ENCODE data around the gene MLLT1. TPM values are rescaled to one million over a fixed set of nuclear protein-coding genes. Genes with fewer than 3 reads are reported as not detected.

MLLT1 gene
- total RNA-seq, 1 donor from 2014 or later = 25.5 TPM

DNA sequence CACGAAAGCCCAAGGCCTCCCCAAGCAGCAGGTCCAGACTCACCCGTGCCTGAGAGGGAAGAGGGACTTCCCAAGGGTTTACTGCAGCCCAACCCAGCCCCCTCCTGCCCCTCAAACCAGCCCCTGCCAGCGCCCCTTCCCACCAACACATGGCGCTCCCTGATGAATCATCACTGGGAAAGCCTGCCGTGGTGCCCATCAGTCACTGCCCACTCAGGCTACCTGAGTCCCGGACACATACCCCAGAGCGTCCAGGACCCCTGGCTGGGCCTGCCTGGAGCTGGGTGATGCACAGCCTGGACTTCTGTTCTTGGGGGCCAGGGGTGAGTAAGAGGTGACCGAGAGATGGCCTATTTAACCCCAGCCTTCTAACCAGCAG lies 60.6 kb downstream of the MLLT1 start:
- intact Hi-C loops (cut with DNase I) = loop anchor here (5.0 to 10.0 kb wide), 2 partner anchors 63 to 146 kb away; partner anchors contain the start of gene CLPP
- H3K4me1 ChIP-seq = peaks cover 58% of the 10 kb centered on the region
- no peak overlapping the region for H3K4me3 ChIP-seq
- DNase-seq (ENCODE audit: extremely low spot score in 2 of 2) = no peak
- H3K36me3 ChIP-seq = peaks cover 0 to 16% of the 10 kb centered on the region in 2 donors
- no peaks in the 10 kb centered on the region for H3K9me3 ChIP-seq
- no peak for TF ChIP-seq POLR2AphosphoS5 (IDR thresholded peaks at IDR 0.05; ENCODE audit: insufficient read depth in 1 of 2, low read depth in 1 of 2)
- no peaks in the 10 kb centered on the region for H3K27me3 ChIP-seq
- peak overlapping the region; percentile 44 for H3K27ac ChIP-seq

DNA sequence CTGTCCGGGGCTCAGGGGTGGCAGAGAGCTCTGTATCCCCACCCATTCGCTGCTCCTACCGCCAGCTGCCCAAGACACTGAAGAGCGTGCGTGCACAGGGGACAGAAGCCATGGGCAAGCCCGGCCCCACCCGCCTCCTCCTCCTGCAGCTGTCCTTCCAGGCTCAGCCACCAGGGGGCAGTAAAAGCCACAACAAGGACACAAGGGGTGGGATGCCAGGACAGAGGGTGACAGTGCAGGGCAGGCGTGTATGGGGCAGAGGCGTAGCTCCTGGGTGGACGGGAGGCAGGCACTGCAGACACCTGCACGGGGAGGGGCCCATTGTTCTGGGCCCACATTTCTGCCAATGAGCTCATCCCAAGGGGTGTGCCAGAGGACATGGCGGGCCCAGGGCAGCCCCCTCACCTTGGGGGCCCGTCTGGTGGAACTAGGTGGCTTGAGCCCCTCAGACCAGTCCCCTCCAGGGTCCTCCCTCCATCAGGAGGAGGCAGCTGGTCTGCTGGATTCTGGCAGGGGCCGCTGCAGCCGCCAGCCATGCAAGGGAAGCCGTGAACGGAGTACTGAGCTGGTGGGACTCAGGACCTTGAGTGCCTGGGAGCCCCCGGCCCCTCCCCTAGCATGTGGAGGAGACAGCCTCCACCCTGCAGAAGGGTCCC lies 61.2 kb downstream of the MLLT1 start:
- Histone ChIP-seq H3K36me3 (peaks cover 0 to 16% of the 10 kb centered on the region in 2 donors), H3K27me3 (no peaks in the 10 kb centered on the region), H3K9me3 (no peaks in the 10 kb centered on the region), H3K4me3 (no peak overlapping the region), H3K4me1 (peaks cover 55% of the 10 kb centered on the region), H3K27ac (peak overlapping the region; percentile 44)
- no peak for DNase-seq (ENCODE audit: extremely low spot score in 2 of 2)
- intact Hi-C loops (cut with DNase I) = loop anchor here (5.0 to 10.0 kb wide), 2 partner anchors 64 to 146 kb away; partner anchors contain the start of gene CLPP
- TF ChIP-seq POLR2AphosphoS5 (IDR thresholded peaks at IDR 0.05; ENCODE audit: insufficient read depth in 1 of 2, low read depth in 1 of 2) (peak; percentile 49 to 54), CTCF (IDR thresholded peaks at IDR 0.05) (peak; percentile 84 to 98 (median 97)), POLR2A (IDR thresholded peaks at IDR 0.05) (no peak)

GRCh38 chr19:6217752-6218334 lies 61.9 kb downstream of the MLLT1 start:
- no peaks in the 10 kb centered on the region for H3K9me3 ChIP-seq
- H3K27ac ChIP-seq = peak overlapping the region; percentile 7
- peaks cover 47% of the 10 kb centered on the region for H3K4me1 ChIP-seq
- peaks cover 0 to 23% of the 10 kb centered on the region in 2 donors for H3K36me3 ChIP-seq
- TF ChIP-seq CTCF (IDR thresholded peaks at IDR 0.05) = no peak
- no peak for TF ChIP-seq POLR2AphosphoS5 (IDR thresholded peaks at IDR 0.05; ENCODE audit: insufficient read depth in 1 of 2, low read depth in 1 of 2)
- TF ChIP-seq POLR2A (IDR thresholded peaks at IDR 0.05) = no peak
- intact Hi-C loops (cut with DNase I) = loop anchor here (5.0 to 10.0 kb wide), 2 partner anchors 64 to 147 kb away; partner anchors contain the start of gene CLPP
- no peaks in the 10 kb centered on the region for H3K27me3 ChIP-seq
- no peak for DNase-seq (ENCODE audit: extremely low spot score in 2 of 2)
- no peak overlapping the region for H3K4me3 ChIP-seq

DNA sequence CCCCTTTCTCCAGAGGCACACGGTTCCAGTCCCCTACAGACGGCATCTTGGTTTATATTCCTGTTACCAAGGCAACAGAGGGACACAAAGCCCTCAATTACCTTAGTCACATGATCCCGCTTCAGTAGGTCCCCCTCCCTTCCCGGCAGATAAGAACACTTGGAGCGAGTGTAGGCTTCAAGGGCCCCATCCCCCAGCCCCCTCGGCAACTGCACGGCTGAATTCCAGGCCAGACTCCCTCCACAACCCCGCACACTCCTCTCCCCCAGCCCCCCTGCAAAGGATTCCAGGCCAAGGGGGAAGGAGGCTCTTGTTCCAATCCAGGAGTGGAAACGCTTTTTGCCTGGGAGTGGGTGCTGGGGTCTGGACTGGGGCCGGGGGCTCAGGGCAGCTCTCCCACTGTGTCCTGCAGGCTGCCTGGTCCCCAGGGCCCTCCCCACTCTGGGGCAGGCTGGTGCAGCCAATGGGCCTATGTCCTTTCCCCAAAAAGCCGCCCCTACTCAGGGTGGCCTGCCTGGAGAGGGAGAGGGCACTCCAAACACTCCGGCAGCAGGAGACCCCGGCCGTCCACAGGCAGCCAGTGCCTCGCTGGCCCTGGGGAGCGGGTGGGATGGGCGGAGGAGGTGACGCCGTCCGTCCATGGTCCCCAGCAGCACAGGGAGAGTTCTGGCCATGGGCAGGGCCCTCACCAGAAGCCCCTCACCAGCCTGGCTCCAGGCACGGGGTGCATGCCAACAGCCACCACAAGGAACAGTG lies 62.6 kb downstream of the MLLT1 start:
- no peak overlapping the region for H3K4me3 ChIP-seq
- no peaks in the 10 kb centered on the region for H3K27me3 ChIP-seq
- H3K36me3 ChIP-seq = peaks cover 0 to 23% of the 10 kb centered on the region in 2 donors
- H3K4me1 ChIP-seq = peaks cover 41% of the 10 kb centered on the region
- intact Hi-C loops (cut with DNase I) = loop anchor here (5.0 to 10.0 kb wide), 2 partner anchors 65 to 148 kb away; partner anchors contain the start of gene CLPP
- H3K9me3 ChIP-seq = no peaks in the 10 kb centered on the region
- TF ChIP-seq POLR2A (IDR thresholded peaks at IDR 0.05) = no peak
- no peak for TF ChIP-seq CTCF (IDR thresholded peaks at IDR 0.05)
- no peak for TF ChIP-seq POLR2AphosphoS5 (IDR thresholded peaks at IDR 0.05; ENCODE audit: insufficient read depth in 1 of 2, low read depth in 1 of 2)
- no peak for DNase-seq (ENCODE audit: extremely low spot score in 2 of 2)
- H3K27ac ChIP-seq = no peak overlapping the region

DNA sequence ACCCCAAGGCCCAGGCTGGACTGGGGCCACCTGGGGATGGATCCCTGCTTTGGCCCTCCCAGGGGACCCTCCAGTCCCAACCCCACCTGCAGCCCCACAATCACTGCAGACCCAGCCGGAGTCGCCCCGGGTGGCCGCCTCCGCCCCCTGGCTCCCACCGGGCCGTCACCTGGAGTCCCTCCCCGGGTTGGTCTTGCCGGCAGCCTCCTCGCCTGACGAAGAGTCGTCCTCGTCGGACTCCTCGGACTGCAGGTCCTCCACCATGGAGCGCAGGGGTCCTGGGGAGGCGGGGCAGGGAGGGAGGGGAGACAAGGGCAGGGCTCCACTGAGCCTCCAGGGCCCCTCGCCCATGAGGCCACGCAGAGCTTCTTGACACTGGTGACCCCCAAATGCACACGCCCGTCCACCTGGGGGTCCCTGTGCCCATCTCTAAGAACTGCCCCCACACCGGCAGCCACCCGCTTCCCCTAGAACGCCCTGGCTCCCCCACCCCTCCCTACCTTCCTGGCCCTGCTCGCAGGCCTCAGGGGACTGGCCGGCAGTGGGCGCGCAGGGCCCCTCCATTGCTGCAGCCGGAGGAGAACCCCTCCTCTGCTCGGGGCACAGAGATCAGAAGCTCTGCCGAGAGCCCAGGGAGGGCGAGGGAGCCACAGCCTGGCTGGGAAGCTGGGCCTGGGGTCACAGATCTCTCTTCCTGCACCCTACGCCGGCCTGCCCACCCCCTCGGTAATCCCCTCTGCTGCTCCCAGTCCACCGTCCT lies 63.4 kb downstream of the MLLT1 start:
- no peak for TF ChIP-seq CTCF (IDR thresholded peaks at IDR 0.05)
- TF ChIP-seq POLR2A (IDR thresholded peaks at IDR 0.05) = no peak
- TF ChIP-seq POLR2AphosphoS5 (IDR thresholded peaks at IDR 0.05; ENCODE audit: insufficient read depth in 1 of 2, low read depth in 1 of 2) = no peak
- no peak overlapping the region for H3K4me3 ChIP-seq
- peaks cover 39% of the 10 kb centered on the region for H3K4me1 ChIP-seq
- H3K27me3 ChIP-seq = no peaks in the 10 kb centered on the region
- H3K27ac ChIP-seq = no peak overlapping the region
- H3K36me3 ChIP-seq = peaks cover 0 to 16% of the 10 kb centered on the region in 2 donors
- no peak for DNase-seq (ENCODE audit: extremely low spot score in 2 of 2)
- intact Hi-C loops (cut with DNase I) = loop anchor here (5.0 to 10.0 kb wide), 2 partner anchors 66 to 148 kb away; partner anchors contain the start of gene CLPP
- H3K9me3 ChIP-seq = no peaks in the 10 kb centered on the region

Measured in vagina (tissue), 2 donors.